Endothelial cell of umbilical vein (primary cell): ENCODE measurements around the gene EXOC6.

Source experiments
- EZH2 ChIP-seq: IDR thresholded peaks from 2 replicates; pipeline ENCODE4 v1.6.1; 2012; ENCODE audit warnings: borderline replicate concordance, low read depth, mild to moderate bottlenecking, moderate library complexity, low read length, inconsistent platforms; ENCODE audit not compliant: severe bottlenecking
- POLR2A ChIP-seq: IDR thresholded peaks from 2 replicates; pipeline ENCODE4 v1.6.1; 2012; ENCODE audit warnings: low read depth, mild to moderate bottlenecking, control low read depth, low read length
- TF ChIP-seq, protein P1 (sequence below): IDR thresholded peaks from 2 replicates; pipeline ENCODE4 v1.6.1; 2011; ENCODE audit not compliant: insufficient read depth, insufficient read length
- TF ChIP-seq, protein P2 (sequence below), 2 donors: IDR thresholded peaks; 1 replicate in 1 of 2; 2 replicates in 1 of 2; pipeline ENCODE4 v1.5.1; 2011; ENCODE audit warnings: low read length in 2 of 2, mild to moderate bottlenecking in 2 of 2, moderate library complexity in 2 of 2, control low read depth in 1 of 2, inconsistent platforms in 1 of 2, low read depth in 1 of 2; ENCODE audit not compliant: insufficient read depth in 1 of 2; ENCODE audit errors: extremely low read depth in 1 of 2

DNA sequence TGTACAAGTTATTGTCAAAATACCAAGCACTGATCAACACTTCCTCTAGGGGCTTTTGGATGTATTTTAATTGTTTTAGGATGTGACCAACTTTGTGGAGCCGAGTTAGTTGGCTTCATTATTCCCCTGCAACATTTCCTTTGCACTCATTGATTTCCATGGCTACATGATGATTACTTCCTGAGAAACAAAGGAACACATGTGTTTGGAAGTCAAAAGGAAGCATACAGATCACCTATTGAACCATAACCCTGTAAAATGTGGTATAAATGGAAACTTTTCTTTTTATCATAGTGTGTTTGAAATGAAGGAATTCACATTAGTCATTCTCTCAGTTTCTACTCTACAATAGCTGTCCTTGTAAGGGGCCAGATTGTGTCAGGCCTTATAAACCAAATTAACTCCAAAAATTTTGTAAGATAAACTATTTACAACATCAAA, 32.2 kb upstream of the EXOC6 start:
- TF ChIP-seq POLR2A (peak; percentile 45), EZH2 (no peak)
- TF ChIP-seq, protein P1, sequence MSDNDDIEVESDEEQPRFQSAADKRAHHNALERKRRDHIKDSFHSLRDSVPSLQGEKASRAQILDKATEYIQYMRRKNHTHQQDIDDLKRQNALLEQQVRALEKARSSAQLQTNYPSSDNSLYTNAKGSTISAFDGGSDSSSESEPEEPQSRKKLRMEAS, result peak; percentile 61
- TF ChIP-seq, protein P2, sequence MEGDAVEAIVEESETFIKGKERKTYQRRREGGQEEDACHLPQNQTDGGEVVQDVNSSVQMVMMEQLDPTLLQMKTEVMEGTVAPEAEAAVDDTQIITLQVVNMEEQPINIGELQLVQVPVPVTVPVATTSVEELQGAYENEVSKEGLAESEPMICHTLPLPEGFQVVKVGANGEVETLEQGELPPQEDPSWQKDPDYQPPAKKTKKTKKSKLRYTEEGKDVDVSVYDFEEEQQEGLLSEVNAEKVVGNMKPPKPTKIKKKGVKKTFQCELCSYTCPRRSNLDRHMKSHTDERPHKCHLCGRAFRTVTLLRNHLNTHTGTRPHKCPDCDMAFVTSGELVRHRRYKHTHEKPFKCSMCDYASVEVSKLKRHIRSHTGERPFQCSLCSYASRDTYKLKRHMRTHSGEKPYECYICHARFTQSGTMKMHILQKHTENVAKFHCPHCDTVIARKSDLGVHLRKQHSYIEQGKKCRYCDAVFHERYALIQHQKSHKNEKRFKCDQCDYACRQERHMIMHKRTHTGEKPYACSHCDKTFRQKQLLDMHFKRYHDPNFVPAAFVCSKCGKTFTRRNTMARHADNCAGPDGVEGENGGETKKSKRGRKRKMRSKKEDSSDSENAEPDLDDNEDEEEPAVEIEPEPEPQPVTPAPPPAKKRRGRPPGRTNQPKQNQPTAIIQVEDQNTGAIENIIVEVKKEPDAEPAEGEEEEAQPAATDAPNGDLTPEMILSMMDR (IDR thresholded peaks at IDR 0.05; ENCODE audit: extremely low read depth in 1 of 2, insufficient read depth in 1 of 2, low read depth in 1 of 2, low read length in 2 of 2), result peak in 1 of 2 donors; percentile 29
